ENCODE data around the gene ETHE1. TPM values are rescaled to one million over a fixed set of nuclear protein-coding genes. Genes with fewer than 3 reads are reported as not detected.

Gene ETHE1
- total RNA-seq, 2 donors from 2014 or later = 13.0 to 15.2 TPM

DNA sequence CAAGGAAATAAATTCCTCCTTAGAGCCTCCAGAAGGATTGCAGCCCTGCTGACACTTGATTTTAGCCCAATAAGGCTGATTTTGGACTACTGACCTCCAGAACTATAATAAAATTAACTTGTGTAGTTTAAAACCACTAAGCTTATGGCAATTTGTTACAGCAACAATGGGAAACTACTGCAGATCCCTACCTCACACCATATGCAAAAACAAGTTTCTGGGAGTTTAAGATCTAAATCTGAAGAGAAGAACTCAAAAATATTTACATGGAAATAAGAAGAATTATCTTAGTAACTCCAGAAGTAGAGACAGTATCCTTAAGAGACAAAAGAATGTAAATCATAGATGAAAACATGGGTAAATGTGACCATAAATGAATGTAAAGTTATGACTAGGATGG is 11.9 kb upstream of the ETHE1 start:
- Mint-ChIP-seq H3K27ac (no peak overlapping the region), H3K4me1 (peaks cover 2% of the 10 kb centered on the region), H3K4me3 (no peak overlapping the region), H3K27me3 (ENCODE audit: insufficient read depth) (peaks cover 2% of the 10 kb centered on the region), H3K9me3 (peaks cover 22% of the 10 kb centered on the region), H3K36me3 (ENCODE audit: low read depth) (peaks cover 71% of the 10 kb centered on the region)
- Histone ChIP-seq H3K9me3 (ENCODE audit: control insufficient read depth, low read length) (peaks cover 15% of the 10 kb centered on the region), H3K4me3 (ENCODE audit: low read length) (no peak overlapping the region), H3K36me3 (ENCODE audit: control insufficient read depth, insufficient read depth, low read length) (peaks cover 57% of the 10 kb centered on the region), H3K27ac (ENCODE audit: low read depth, low read length) (no peak overlapping the region), H3K27me3 (ENCODE audit: control insufficient read depth, insufficient read depth, low read length, poor library complexity, severe bottlenecking) (no peaks in the 10 kb centered on the region), H3K4me1 (ENCODE audit: control insufficient read depth, insufficient read depth, low read length) (no peaks in the 10 kb centered on the region), H3K9ac (ENCODE audit: extremely low read depth, low read length, poor library complexity, severe bottlenecking) (no peak overlapping the region)
- no peak for DNase-seq
- TF ChIP-seq, protein P1, sequence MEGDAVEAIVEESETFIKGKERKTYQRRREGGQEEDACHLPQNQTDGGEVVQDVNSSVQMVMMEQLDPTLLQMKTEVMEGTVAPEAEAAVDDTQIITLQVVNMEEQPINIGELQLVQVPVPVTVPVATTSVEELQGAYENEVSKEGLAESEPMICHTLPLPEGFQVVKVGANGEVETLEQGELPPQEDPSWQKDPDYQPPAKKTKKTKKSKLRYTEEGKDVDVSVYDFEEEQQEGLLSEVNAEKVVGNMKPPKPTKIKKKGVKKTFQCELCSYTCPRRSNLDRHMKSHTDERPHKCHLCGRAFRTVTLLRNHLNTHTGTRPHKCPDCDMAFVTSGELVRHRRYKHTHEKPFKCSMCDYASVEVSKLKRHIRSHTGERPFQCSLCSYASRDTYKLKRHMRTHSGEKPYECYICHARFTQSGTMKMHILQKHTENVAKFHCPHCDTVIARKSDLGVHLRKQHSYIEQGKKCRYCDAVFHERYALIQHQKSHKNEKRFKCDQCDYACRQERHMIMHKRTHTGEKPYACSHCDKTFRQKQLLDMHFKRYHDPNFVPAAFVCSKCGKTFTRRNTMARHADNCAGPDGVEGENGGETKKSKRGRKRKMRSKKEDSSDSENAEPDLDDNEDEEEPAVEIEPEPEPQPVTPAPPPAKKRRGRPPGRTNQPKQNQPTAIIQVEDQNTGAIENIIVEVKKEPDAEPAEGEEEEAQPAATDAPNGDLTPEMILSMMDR (conservative IDR thresholded peaks at IDR 0.05) = no peak

DNA sequence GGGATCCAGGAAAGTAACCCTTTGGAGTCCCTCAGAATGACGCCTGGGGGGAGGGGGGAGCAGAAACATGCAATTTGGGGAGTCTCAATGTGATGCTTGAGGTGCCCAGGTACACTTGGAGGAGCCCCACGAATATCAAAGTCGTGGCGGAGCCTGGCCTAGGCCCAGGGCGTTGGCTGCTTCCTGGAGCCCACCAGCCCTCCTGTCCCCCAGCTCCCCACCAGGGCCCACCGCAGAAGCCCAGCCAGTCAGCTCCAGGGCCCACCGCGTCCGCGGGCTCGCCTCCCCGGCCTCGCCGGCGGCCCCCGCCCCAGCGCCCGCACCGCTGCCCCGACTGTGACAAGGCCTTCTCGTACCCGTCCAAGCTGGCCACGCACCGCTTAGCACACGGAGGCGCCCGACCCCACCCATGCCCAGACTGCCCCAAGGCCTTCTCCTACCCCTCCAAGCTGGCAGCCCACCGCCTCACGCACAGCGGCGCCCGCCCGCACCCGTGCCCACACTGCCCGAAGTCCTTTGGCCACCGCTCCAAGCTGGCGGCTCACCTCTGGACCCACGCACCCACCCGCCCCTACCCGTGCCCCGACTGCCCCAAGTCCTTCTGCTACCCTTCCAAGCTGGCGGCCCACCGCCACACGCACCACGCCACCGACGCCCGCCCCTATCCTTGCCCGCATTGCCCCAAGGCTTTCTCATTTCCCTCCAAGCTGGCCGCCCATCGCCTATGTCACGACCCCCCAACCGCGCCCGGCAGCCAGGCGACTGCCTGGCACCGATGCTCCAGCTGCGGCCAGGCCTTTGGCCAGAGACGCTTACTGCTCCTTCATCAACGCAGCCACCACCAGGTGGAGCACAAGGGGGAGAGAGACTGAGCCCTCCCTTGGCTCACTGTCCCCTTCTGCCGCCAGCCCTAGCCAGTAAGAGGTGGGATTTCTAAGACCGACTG is 8.1 kb upstream of the ETHE1 start:
- H3K9me3 Mint-ChIP-seq = peaks cover 17% of the 10 kb centered on the region
- no peak overlapping the region for H3K4me3 ChIP-seq (ENCODE audit: low read length)
- TF ChIP-seq, protein P1 (conservative IDR thresholded peaks at IDR 0.05) = peak; percentile 85
- peaks cover 35% of the 10 kb centered on the region for H3K36me3 Mint-ChIP-seq (ENCODE audit: low read depth)
- peaks cover 30% of the 10 kb centered on the region for H3K36me3 ChIP-seq (ENCODE audit: control insufficient read depth, insufficient read depth, low read length)
- DNase-seq = peak; percentile 96
- H3K27me3 ChIP-seq (ENCODE audit: control insufficient read depth, insufficient read depth, low read length, poor library complexity, severe bottlenecking) = no peaks in the 10 kb centered on the region
- no peaks in the 10 kb centered on the region for H3K4me1 ChIP-seq (ENCODE audit: control insufficient read depth, insufficient read depth, low read length)
- peaks cover 15% of the 10 kb centered on the region for H3K9me3 ChIP-seq (ENCODE audit: control insufficient read depth, low read length)
- peaks cover 5% of the 10 kb centered on the region for H3K4me1 Mint-ChIP-seq
- peak overlapping the region; percentile 82 for H3K27ac Mint-ChIP-seq
- H3K9ac ChIP-seq (ENCODE audit: extremely low read depth, low read length, poor library complexity, severe bottlenecking) = no peak overlapping the region
- no peak overlapping the region for H3K27ac ChIP-seq (ENCODE audit: low read depth, low read length)
- WGBS, 2 experiments (ENCODE audit: insufficient coverage in 1 of 2, insufficient read length in 1 of 2) = 84 to 87% methylated on average over 28 to 62 of the region's 62 CpGs
- H3K27me3 Mint-ChIP-seq (ENCODE audit: insufficient read depth) = peaks cover 3% of the 10 kb centered on the region
- H3K4me3 Mint-ChIP-seq = no peak overlapping the region

DNA sequence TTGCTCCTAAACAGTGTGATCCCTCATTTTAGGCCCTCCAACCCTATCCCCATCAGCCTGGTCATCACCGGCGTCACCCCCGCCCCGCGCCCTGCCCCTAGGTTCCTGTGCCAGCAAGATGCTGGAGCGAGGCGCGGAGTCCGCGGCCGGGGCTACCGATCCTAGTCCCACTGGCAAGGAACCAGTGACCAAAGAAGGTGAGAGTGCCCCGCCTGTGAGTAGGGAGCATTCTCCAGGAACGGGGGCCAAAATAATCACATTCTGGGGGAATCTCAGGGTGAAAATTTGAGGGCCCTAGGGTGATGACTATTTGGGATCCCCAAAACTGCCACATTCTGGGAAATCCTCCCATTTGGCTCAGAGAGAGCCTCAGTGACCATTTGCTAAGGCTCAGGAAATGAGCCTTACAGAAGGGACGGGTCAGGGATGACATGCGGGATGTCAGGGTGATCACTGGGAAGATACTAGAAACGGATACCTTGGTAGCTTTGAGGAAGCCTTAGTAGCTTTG is 7.4 kb upstream of the ETHE1 start:
- H3K4me1 ChIP-seq (ENCODE audit: control insufficient read depth, insufficient read depth, low read length) = no peaks in the 10 kb centered on the region
- no peaks in the 10 kb centered on the region for H3K27me3 ChIP-seq (ENCODE audit: control insufficient read depth, insufficient read depth, low read length, poor library complexity, severe bottlenecking)
- peaks cover 5% of the 10 kb centered on the region for H3K4me1 Mint-ChIP-seq
- H3K9ac ChIP-seq (ENCODE audit: extremely low read depth, low read length, poor library complexity, severe bottlenecking) = no peak overlapping the region
- TF ChIP-seq, protein P1 (conservative IDR thresholded peaks at IDR 0.05) = no peak
- H3K27ac ChIP-seq (ENCODE audit: low read depth, low read length) = peak overlapping the region; percentile 48
- H3K36me3 Mint-ChIP-seq (ENCODE audit: low read depth) = peaks cover 28% of the 10 kb centered on the region
- H3K4me3 Mint-ChIP-seq = peak overlapping the region; percentile 66
- H3K27me3 Mint-ChIP-seq (ENCODE audit: insufficient read depth) = peaks cover 10% of the 10 kb centered on the region
- H3K36me3 ChIP-seq (ENCODE audit: control insufficient read depth, insufficient read depth, low read length) = peaks cover 26% of the 10 kb centered on the region
- WGBS, 2 experiments (ENCODE audit: insufficient coverage in 1 of 2, insufficient read length in 1 of 2) = 36 to 74% methylated on average over 4 to 17 of the region's 17 CpGs
- H3K4me3 ChIP-seq (ENCODE audit: low read length) = no peak overlapping the region
- peaks cover 10% of the 10 kb centered on the region for H3K9me3 Mint-ChIP-seq
- peak overlapping the region; percentile 93 for H3K27ac Mint-ChIP-seq
- no peak for DNase-seq
- H3K9me3 ChIP-seq (ENCODE audit: control insufficient read depth, low read length) = peaks cover 13% of the 10 kb centered on the region

All from endodermal cell (in vitro differentiated cells).